HG02571 (cell line): ENCODE results near the gene NUP160.
"Not testable (repeated sequence)": the region's sequence is repeated elsewhere in the genome, so short reads cannot be mapped to it uniquely, and the experiment has no call there.

Experiments
- ATAC-seq: cut with Tn5 transposase; IDR thresholded peaks from one replicate; pipeline ENCODE4 v1.9.1; 2021; ENCODE audit warnings: mild to moderate bottlenecking, moderate library complexity; ENCODE audit not compliant: unreplicated experiment

Gene NUP160

GRCh38 chr11:47800759-47801158 is 47.4 kb downstream of the NUP160 start:
- ATAC-seq = no peak

- ATAC-seq = no peak
These were observed 50.5 kb downstream of the NUP160 start for GRCh38 chr11:47797633-47798032.

GRCh38 chr11:47791774-47792430 is 56.2 kb downstream of the NUP160 start:
- ATAC-seq = no peak

- not testable (repeated sequence) for ATAC-seq
These were observed 58.1 kb downstream of the NUP160 start for GRCh38 chr11:47790017-47790416.

- ATAC-seq = no peak
These were observed 60.0 kb downstream of the NUP160 start for GRCh38 chr11:47788181-47788580.

GRCh38 chr11:47786373-47786772 is 61.8 kb downstream of the NUP160 start:
- ATAC-seq = no peak

GRCh38 chr11:47784785-47785381 is 63.3 kb downstream of the NUP160 start:
- ATAC-seq = no peak

GRCh38 chr11:47783087-47783610 is 65.0 kb downstream of the NUP160 start:
- ATAC-seq = no peak

GRCh38 chr11:47778878-47779483 is 69.2 kb downstream of the NUP160 start:
- ATAC-seq = no peak

GRCh38 chr11:47775240-47775869 is 72.8 kb downstream of the NUP160 start:
- no peak for ATAC-seq

- no peak for ATAC-seq
These were observed 74.3 kb downstream of the NUP160 start for GRCh38 chr11:47773882-47774281.

GRCh38 chr11:47769556-47769955 is 78.6 kb downstream of the NUP160 start:
- ATAC-seq = not testable (repeated sequence)

GRCh38 chr11:47768101-47768612 is 80.0 kb downstream of the NUP160 start:
- ATAC-seq = no peak

GRCh38 chr11:47766509-47767227 is 81.5 kb downstream of the NUP160 start:
- peak; percentile 35 for ATAC-seq

GRCh38 chr11:47765086-47765485 is 83.1 kb downstream of the NUP160 start:
- ATAC-seq = no peak

- ATAC-seq = not testable (repeated sequence)
These were observed 88.9 kb downstream of the NUP160 start for GRCh38 chr11:47759291-47759690.

GRCh38 chr11:47756208-47756607 is 91.9 kb downstream of the NUP160 start:
- no peak for ATAC-seq

GRCh38 chr11:47750725-47751124 is 97.4 kb downstream of the NUP160 start:
- ATAC-seq = no peak

GRCh38 chr11:47742494-47742893 is 105.7 kb downstream of the NUP160 start:
- ATAC-seq = not testable (repeated sequence)

GRCh38 chr11:47737817-47738216 is 110.3 kb downstream of the NUP160 start:
- not testable (repeated sequence) for ATAC-seq

- no peak for ATAC-seq
These were observed 115.9 kb downstream of the NUP160 start for GRCh38 chr11:47732271-47732670.
